Measurements from ENCODE around the gene CFAP69.

CFAP69 gene

GRCh38 chr7:90244909-90245851 is at the start of gene CFAP69:
Gene CFAP69, plus strand, starts transcription at chr7:90245174. Its CDS starts 251 bp downstream, at chr7:90245425.
- in situ Hi-C loops (cut with HindIII; ENCODE audit: low sequenced_read_pairs): no loop called here

- in situ Hi-C loops (cut with HindIII; ENCODE audit: low sequenced_read_pairs): no loop called here
Measured at GRCh38 chr7:90201500-90202195, 43.3 kb upstream of the CFAP69 start.

- in situ Hi-C loops (cut with HindIII; ENCODE audit: low sequenced_read_pairs): no loop called here
Measured at GRCh38 chr7:90207956-90208355, 37.0 kb upstream of the CFAP69 start.

DNA sequence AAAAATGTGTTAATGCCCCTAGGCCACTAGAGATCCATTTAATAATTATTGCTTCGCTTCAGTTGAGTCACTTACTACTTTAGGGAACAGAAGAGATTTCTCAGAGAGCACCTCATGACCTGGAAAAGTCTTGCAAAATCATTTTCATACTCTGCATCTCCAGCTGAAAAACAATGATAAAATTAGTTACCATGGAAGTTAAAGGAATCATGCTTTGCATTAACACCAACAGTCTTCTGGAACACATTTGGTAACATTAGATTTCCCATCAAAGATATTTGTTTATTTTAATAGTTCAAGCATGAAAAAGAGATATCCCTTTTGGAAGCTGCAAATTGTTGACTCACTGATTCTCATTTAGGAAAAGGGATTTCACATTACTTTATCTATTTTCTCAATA is 35.2 kb upstream of the CFAP69 start:
- in situ Hi-C loops (cut with HindIII; ENCODE audit: low sequenced_read_pairs): no loop called here

- in situ Hi-C loops (cut with HindIII; ENCODE audit: low sequenced_read_pairs): no loop called here
Measured at GRCh38 chr7:90210475-90210874, 34.5 kb upstream of the CFAP69 start.

DNA sequence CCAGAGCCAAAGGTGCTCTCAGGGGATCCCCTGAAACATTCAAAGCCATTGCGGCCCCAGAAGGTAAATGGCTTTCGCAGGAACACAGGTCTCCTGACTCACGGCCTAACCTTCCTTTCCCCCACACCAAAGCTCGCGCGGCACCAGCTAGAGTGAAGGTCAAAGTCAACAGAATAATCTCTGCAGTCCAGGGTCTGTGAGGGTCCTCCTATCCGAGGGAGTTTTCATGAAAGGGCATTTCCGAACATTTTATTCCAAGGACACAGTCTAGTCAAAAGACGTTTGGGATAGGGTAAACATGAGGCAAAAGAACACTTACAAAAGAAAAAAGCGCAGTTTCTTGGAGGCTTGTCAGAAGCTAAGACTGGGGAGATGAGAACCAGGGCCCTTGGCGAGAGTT is 34.0 kb upstream of the CFAP69 start:
- in situ Hi-C loops (cut with HindIII; ENCODE audit: low sequenced_read_pairs): no loop called here

GRCh38 chr7:90211391-90212148 is 33.4 kb upstream of the CFAP69 start, which contains the start of gene STEAP2:
Gene STEAP2, plus strand, starts transcription at chr7:90211740. Its CDS starts 13,343 bp downstream, at chr7:90225083.
- in situ Hi-C loops (cut with HindIII; ENCODE audit: low sequenced_read_pairs): no loop called here

- in situ Hi-C loops (cut with HindIII; ENCODE audit: low sequenced_read_pairs): no loop called here
Measured at GRCh38 chr7:90212149-90212495, 32.9 kb upstream of the CFAP69 start.

- in situ Hi-C loops (cut with HindIII; ENCODE audit: low sequenced_read_pairs): no loop called here
Measured at GRCh38 chr7:90213521-90213920, 31.5 kb upstream of the CFAP69 start.

- in situ Hi-C loops (cut with HindIII; ENCODE audit: low sequenced_read_pairs): no loop called here
Measured at GRCh38 chr7:90216080-90216674, 28.8 kb upstream of the CFAP69 start.

DNA sequence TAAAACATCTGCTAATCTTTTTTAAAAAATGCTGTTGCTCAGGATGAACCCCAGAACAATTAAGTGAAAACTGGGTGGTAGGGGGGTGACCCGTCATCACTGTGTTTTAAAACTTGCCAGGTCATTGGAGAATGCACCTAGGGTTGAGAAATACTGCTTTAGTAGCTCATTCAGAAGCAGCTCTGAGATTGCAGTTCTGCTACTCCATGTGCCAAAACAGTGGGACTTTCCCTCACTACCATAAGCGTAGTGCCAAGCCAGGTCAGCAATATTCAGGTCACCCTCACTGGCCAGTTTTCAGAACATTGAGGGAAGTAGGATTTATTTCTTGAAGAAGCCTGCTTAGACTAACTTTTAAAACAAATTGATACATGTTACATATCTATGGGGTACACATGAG is 28.2 kb upstream of the CFAP69 start:
- in situ Hi-C loops (cut with HindIII; ENCODE audit: low sequenced_read_pairs): no loop called here

DNA sequence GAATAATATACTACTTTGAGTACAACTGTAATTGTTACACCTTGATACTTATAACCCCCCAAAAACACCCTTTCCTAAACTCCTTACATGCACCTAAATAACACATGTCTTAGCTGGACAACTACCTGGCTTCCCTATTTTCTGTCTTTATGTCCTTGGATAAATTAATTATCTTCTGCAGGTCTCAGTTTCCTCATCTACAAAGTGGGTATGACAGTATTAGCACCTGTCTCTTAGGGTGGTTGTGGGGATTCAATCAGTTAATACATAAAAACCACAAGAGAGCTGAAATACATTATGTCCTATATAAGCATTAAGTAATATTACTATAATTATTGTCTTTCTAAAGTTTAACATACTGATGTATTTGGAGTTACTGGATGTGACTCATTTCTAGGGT is 22.6 kb upstream of the CFAP69 start:
- in situ Hi-C loops (cut with HindIII; ENCODE audit: low sequenced_read_pairs): no loop called here

- in situ Hi-C loops (cut with HindIII; ENCODE audit: low sequenced_read_pairs): no loop called here
Measured at GRCh38 chr7:90222811-90223725, 21.9 kb upstream of the CFAP69 start.

GRCh38 chr7:90224195-90224594 is 20.8 kb upstream of the CFAP69 start:
- in situ Hi-C loops (cut with HindIII; ENCODE audit: low sequenced_read_pairs): no loop called here

DNA sequence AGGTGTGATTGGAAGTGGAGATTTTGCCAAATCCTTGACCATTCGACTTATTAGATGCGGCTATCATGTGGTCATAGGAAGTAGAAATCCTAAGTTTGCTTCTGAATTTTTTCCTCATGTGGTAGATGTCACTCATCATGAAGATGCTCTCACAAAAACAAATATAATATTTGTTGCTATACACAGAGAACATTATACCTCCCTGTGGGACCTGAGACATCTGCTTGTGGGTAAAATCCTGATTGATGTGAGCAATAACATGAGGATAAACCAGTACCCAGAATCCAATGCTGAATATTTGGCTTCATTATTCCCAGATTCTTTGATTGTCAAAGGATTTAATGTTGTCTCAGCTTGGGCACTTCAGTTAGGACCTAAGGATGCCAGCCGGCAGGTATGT is 19.8 kb upstream of the CFAP69 start:
- in situ Hi-C loops (cut with HindIII; ENCODE audit: low sequenced_read_pairs): no loop called here

DNA sequence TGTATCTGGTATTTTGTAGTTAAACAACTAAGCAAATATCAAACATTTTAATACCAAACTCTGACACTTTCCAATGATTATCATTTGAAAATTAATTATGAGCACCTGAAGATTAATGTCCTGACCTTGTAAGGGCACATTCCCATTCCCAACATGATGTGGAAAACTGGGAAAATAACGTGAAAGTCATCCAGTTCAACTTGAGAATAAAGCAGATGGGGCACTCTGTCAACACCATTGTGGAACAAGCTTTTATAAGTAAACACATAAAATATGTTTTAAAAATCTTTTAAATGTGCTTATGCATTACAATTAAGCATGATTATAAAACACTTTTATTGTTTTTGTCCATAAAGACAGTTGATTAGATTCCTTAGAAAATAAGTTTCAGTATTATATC is 19.4 kb upstream of the CFAP69 start:
- in situ Hi-C loops (cut with HindIII; ENCODE audit: low sequenced_read_pairs): no loop called here

- in situ Hi-C loops (cut with HindIII; ENCODE audit: low sequenced_read_pairs): no loop called here
Measured at GRCh38 chr7:90227259-90227658, 17.7 kb upstream of the CFAP69 start.

- in situ Hi-C loops (cut with HindIII; ENCODE audit: low sequenced_read_pairs): no loop called here
Measured at GRCh38 chr7:90229682-90230081, 15.3 kb upstream of the CFAP69 start.

- in situ Hi-C loops (cut with HindIII; ENCODE audit: low sequenced_read_pairs): no loop called here
Measured at GRCh38 chr7:90230834-90231233, 14.1 kb upstream of the CFAP69 start.

- in situ Hi-C loops (cut with HindIII; ENCODE audit: low sequenced_read_pairs): no loop called here
Measured at GRCh38 chr7:90231304-90231703, 13.7 kb upstream of the CFAP69 start.
